Testis (tissue), 3 donors: ENCODE data around the gene ANKRD44. TPM values are rescaled to one million over a fixed set of nuclear protein-coding genes. Genes with fewer than 3 reads are reported as not detected.

Source experiments
- DNase-seq: peaks from one replicate; pipeline ENCODE4 v3.0.0-alpha.2; 2019
- H3K27ac ChIP-seq, 2 donors: fragments of 200-600 bp; sonication (generic); one replicate each; pipeline ENCODE4 v1.5.1; 2019
- H3K27me3 ChIP-seq: fragments of 200-600 bp; sonication (generic); one replicate; pipeline ENCODE4 v1.5.1; 2019
- H3K36me3 ChIP-seq: fragments of 200-600 bp; sonication (generic); one replicate; pipeline ENCODE4 v1.5.1; 2017; ENCODE audit warnings: low read depth; ENCODE audit errors: missing control alignments
- H3K4me1 ChIP-seq: fragments of 200-600 bp; sonication (generic); one replicate; pipeline ENCODE4 v1.5.1; 2019
- H3K4me3 ChIP-seq, 2 donors: fragments of 200-600 bp; sonication (generic); one replicate each; pipeline ENCODE4 v1.5.1; 2017 to 2019
- H3K9me3 ChIP-seq: fragments of 200-600 bp; sonication (generic); one replicate; pipeline ENCODE4 v1.5.1; 2017
- CTCF ChIP-seq, 3 experiments: fragments of 450-650 bp in 2 of 3; fragments of 200-600 bp in 1 of 3; sonication (generic) in 1 of 3; IDR thresholded peaks; one replicate each; pipeline ENCODE4 v1.5.1; 2016 to 2019; ENCODE audit warnings: antibody characterized with exemption in 3 of 3, mild to moderate bottlenecking in 2 of 3, moderate library complexity in 1 of 3
- POLR2A ChIP-seq: fragments of 450-650 bp; IDR thresholded peaks from one replicate; pipeline ENCODE4 v1.6.1; 2017; ENCODE audit warnings: antibody characterized with exemption, mild to moderate bottlenecking, moderate library complexity
- WGBS, 2 donors: methylation state at CpG; one replicate each; pipeline ENCODE4 v1.1.5; 2018; 5-methylcytosine and 5-hydroxymethylcytosine counted together
- intact Hi-C: fragments of 100-400 bp; cut with DNase I; formaldehyde crosslinking; loops from one replicate; pipeline ENCODE4 v1.15.1; 2023; ENCODE audit warnings: low total_unique reads
- polyA plus RNA-seq: library from polyadenylated mRNA; stranded (reverse); fragments of 350-450 nt; fragmentation: Illumina TruSeq; extraction: RNeasy Lipid Tissue Mini Kit (QIAGEN cat#74804); gene quantifications from one replicate; pipeline ENCODE4 v1.2.3, GENCODE V29; 2014; ENCODE audit warnings: low read depth, low replicate concordance; ENCODE audit not compliant: insufficient read depth
- total RNA-seq, 2 donors: library from RNA; depleted of rRNA; stranded (reverse); fragments of >200 nt; gene quantifications; one replicate each; pipeline ENCODE4 v1.2.3, GENCODE V29; 2016

ANKRD44 gene
- total and polyA plus RNA-seq, 3 donors from 2014 or later = 11.2 to 14.5 (median 11.5) TPM

- H3K27me3 ChIP-seq = no peaks in the 10 kb centered on the region
- 65 to 79% methylated on average over 2 of the region's 2 CpGs for WGBS, 2 donors
- intact Hi-C loops = no loop called here
These were observed 93.0 kb downstream of the ANKRD44 start for GRCh38 chr2:197217541-197217940.

GRCh38 chr2:197216361-197216979, 94.1 kb downstream of the ANKRD44 start:
- H3K9me3 ChIP-seq = no peaks in the 10 kb centered on the region
- H3K36me3 ChIP-seq = no peaks in the 10 kb centered on the region
- H3K4me3 ChIP-seq = no peak overlapping the region
- DNase-seq = no peak
- WGBS, 2 donors = 46 to 49% methylated on average over 5 of the region's 5 CpGs
- intact Hi-C loops = no loop called here
- H3K4me1 ChIP-seq = no peaks in the 10 kb centered on the region
- no peak for TF ChIP-seq POLR2A
- no peak for TF ChIP-seq CTCF (IDR thresholded peaks at IDR 0.05)
- no peak overlapping the region for H3K27ac ChIP-seq
- H3K27me3 ChIP-seq = no peaks in the 10 kb centered on the region

More at GRCh38 chr2:197217541-197217940, 93.0 kb downstream of the ANKRD44 start:
- Histone ChIP-seq H3K4me3 (no peak overlapping the region), H3K9me3 (no peaks in the 10 kb centered on the region), H3K4me1 (no peaks in the 10 kb centered on the region), H3K27ac (no peak overlapping the region), H3K36me3 (no peaks in the 10 kb centered on the region)
- no peak for DNase-seq
- no peak for TF ChIP-seq POLR2A
- TF ChIP-seq CTCF (IDR thresholded peaks at IDR 0.05) = no peak

GRCh38 chr2:197215748-197216360, 94.7 kb downstream of the ANKRD44 start:
- no peaks in the 10 kb centered on the region for H3K9me3 ChIP-seq
- no peak for TF ChIP-seq POLR2A
- no peak for TF ChIP-seq CTCF (IDR thresholded peaks at IDR 0.05)
- H3K36me3 ChIP-seq = no peaks in the 10 kb centered on the region
- WGBS, 2 donors = 66 to 72% methylated on average over 3 of the region's 3 CpGs
- no peak overlapping the region for H3K4me3 ChIP-seq
- no peaks in the 10 kb centered on the region for H3K27me3 ChIP-seq
- DNase-seq = no peak
- H3K4me1 ChIP-seq = no peaks in the 10 kb centered on the region
- intact Hi-C loops = no loop called here
- H3K27ac ChIP-seq = no peak overlapping the region

GRCh38 chr2:197212344-197213262, 98.0 kb downstream of the ANKRD44 start:
- H3K4me1 ChIP-seq = no peaks in the 10 kb centered on the region
- TF ChIP-seq CTCF (IDR thresholded peaks at IDR 0.05) (no peak), POLR2A (no peak)
- WGBS, 2 donors = 59 to 60% methylated on average over 8 of the region's 8 CpGs
- H3K27me3 ChIP-seq = no peaks in the 10 kb centered on the region
- H3K4me3 ChIP-seq = no peak overlapping the region
- intact Hi-C loops = no loop called here
- H3K9me3 ChIP-seq = no peaks in the 10 kb centered on the region
- no peaks in the 10 kb centered on the region for H3K36me3 ChIP-seq
- DNase-seq = no peak
- no peak overlapping the region for H3K27ac ChIP-seq
